ENCODE data around the gene RNF225. TPM values are rescaled to one million over a fixed set of nuclear protein-coding genes. Genes with fewer than 3 reads are reported as not detected.

Gene RNF225
- total RNA-seq, 2 experiments from 2014 or later = 1.7 to 2.1 TPM

DNA sequence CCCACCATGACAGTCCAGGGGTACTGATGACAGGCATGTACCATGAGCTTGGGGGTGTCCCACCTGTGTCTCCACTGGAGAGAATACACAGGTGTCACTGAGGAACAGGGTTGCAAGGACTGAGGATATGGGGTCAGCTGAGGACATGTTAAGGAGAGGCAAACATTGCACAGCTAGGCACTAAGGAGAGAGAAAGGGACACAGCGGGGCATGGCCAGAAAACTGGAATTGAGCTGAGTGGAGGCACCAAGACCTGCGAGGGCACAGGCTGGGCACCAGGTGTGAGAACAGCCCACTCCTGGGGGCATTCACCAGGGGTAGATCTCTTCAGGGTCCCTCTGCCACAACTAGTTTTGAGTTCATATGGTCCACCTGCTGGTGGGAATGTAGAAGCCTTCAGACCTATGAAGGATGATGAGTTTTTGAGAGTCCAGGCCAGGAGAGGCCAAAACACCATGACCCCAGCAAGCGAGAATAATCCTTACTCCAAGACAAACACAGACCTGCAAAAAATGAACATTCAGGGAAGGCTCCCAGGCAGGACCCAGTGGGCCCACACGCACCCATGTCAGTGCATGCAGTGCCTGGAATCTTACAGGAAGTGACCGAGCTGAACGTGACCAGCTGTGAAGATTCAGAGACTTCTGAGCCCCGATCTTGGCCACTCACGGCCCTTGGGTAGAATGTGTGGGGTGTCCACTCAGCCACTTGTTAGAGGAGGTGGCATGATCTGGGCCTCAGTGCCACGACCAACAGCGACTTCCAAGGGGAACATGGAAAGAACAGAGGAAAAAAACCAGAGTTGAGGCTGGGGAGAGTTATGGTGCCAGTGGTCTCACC is 11.6 kb downstream of the RNF225 start:
- Histone ChIP-seq H3K9me2 (ENCODE audit: insufficient read depth, low read length) (no peaks in the 10 kb centered on the region), H2AFZ (ENCODE audit: low read length) (no peak overlapping the region), H3K27ac (ENCODE audit: low read depth, low read length, poor library complexity, severe bottlenecking) (no peak overlapping the region), H3K9me3 (ENCODE audit: low read length) (no peaks in the 10 kb centered on the region), H3K36me3 (ENCODE audit: insufficient read depth, low read length) (no peaks in the 10 kb centered on the region), H4K20me1 (ENCODE audit: insufficient read depth, low read length) (no peaks in the 10 kb centered on the region), H3K4me1 (ENCODE audit: insufficient read depth, low read length, poor library complexity, severe bottlenecking) (peaks cover 25% of the 10 kb centered on the region), H3K4me2 (ENCODE audit: low read length) (peak overlapping the region; percentile 96), H3K79me2 (ENCODE audit: insufficient read depth, low read depth, low read length) (peaks cover 12% of the 10 kb centered on the region; the same call in 1 of the 2 replicates), H3K4me3 (ENCODE audit: low read depth, low read length, poor library complexity, severe bottlenecking) (peak overlapping the region; percentile 83)
- intact Hi-C loops (cut with micrococcal nuclease; ENCODE audit: unreplicated experiment) = loop anchor here (5.0 kb wide), 1 partner anchor 80 kb away; the partner anchor contains the start of gene ZSCAN22
- POLR2A ChIA-PET = no interaction called here
- DNase-seq (ENCODE audit: low spot score) = peak; percentile 32
- no TSS peak for BruUV-seq (replicated peaks)
- TF ChIP-seq, protein P1, sequence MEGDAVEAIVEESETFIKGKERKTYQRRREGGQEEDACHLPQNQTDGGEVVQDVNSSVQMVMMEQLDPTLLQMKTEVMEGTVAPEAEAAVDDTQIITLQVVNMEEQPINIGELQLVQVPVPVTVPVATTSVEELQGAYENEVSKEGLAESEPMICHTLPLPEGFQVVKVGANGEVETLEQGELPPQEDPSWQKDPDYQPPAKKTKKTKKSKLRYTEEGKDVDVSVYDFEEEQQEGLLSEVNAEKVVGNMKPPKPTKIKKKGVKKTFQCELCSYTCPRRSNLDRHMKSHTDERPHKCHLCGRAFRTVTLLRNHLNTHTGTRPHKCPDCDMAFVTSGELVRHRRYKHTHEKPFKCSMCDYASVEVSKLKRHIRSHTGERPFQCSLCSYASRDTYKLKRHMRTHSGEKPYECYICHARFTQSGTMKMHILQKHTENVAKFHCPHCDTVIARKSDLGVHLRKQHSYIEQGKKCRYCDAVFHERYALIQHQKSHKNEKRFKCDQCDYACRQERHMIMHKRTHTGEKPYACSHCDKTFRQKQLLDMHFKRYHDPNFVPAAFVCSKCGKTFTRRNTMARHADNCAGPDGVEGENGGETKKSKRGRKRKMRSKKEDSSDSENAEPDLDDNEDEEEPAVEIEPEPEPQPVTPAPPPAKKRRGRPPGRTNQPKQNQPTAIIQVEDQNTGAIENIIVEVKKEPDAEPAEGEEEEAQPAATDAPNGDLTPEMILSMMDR (conservative IDR thresholded peaks at IDR 0.05; ENCODE audit: low read length) = peak; percentile 62
- TF ChIP-seq EZH2phosphoT487 (IDR thresholded peaks at IDR 0.05; ENCODE audit: borderline replicate concordance, low read depth, low read length) = no peak
- CTCF ChIA-PET (ENCODE audit: unreplicated experiment) = no interaction called here

DNA sequence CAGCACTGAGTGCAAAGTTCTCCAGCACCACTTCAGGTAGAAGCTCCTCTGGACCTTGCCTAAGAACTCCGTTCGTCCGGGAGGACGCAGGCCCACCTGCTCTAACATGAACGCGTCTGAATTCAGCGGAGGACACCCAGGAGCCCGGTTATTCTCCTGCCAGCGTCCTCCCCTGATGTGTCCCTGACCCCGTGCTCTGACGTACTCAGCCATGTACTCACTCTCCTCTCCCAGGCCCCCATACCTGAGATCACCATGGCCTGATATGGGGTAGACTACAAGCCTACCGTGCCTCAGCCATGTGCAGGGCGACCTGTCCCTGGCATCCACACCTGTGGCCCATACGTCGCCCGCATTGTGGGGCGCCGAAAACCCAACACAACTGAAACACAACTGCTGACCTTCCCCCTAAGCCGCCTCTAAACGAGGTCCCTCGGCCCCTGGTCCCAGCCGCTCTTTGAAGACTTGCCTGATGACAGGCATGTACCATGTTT is 12.2 kb downstream of the RNF225 start:
- Histone ChIP-seq H3K4me1 (ENCODE audit: insufficient read depth, low read length, poor library complexity, severe bottlenecking) (peaks cover 20% of the 10 kb centered on the region), H3K27ac (ENCODE audit: low read depth, low read length, poor library complexity, severe bottlenecking) (peak overlapping the region; percentile 47), H3K4me3 (ENCODE audit: low read depth, low read length, poor library complexity, severe bottlenecking) (peak overlapping the region; percentile 83), H3K36me3 (ENCODE audit: insufficient read depth, low read length) (no peaks in the 10 kb centered on the region), H3K9me2 (ENCODE audit: insufficient read depth, low read length) (no peaks in the 10 kb centered on the region), H2AFZ (ENCODE audit: low read length) (peak overlapping the region; percentile 63; the same call in 1 of the 2 replicates), H3K9me3 (ENCODE audit: low read length) (no peaks in the 10 kb centered on the region), H3K4me2 (ENCODE audit: low read length) (peak overlapping the region; percentile 96), H4K20me1 (ENCODE audit: insufficient read depth, low read length) (no peaks in the 10 kb centered on the region), H3K79me2 (ENCODE audit: insufficient read depth, low read depth, low read length) (peaks cover 12% of the 10 kb centered on the region; the same call in 1 of the 2 replicates)
- intact Hi-C loops (cut with micrococcal nuclease; ENCODE audit: unreplicated experiment) = loop anchor here (1.0 to 5.0 kb wide), 4 partner anchors 44 to 225 kb away; partner anchors contain the start of genes ZNF274, ZNF324, ZNF324B and ZSCAN22
- TSS peak; percentile 84 for BruUV-seq (replicated peaks)
- DNase-seq (ENCODE audit: low spot score) = no peak
- no peak for TF ChIP-seq EZH2phosphoT487 (IDR thresholded peaks at IDR 0.05; ENCODE audit: borderline replicate concordance, low read depth, low read length)
- TF ChIP-seq, protein P1 (conservative IDR thresholded peaks at IDR 0.05; ENCODE audit: low read length) = no peak
- ChIA-PET CTCF (ENCODE audit: unreplicated experiment) (no interaction called here), POLR2A (no interaction called here)

All from OCI-LY7 (cell line).